ENCODE measurements around the gene RALGAPA2.

GRCh38 chr20:20663841-20664240, 48.6 kb downstream of the RALGAPA2 start:
- TF ChIP-seq, protein P1, sequence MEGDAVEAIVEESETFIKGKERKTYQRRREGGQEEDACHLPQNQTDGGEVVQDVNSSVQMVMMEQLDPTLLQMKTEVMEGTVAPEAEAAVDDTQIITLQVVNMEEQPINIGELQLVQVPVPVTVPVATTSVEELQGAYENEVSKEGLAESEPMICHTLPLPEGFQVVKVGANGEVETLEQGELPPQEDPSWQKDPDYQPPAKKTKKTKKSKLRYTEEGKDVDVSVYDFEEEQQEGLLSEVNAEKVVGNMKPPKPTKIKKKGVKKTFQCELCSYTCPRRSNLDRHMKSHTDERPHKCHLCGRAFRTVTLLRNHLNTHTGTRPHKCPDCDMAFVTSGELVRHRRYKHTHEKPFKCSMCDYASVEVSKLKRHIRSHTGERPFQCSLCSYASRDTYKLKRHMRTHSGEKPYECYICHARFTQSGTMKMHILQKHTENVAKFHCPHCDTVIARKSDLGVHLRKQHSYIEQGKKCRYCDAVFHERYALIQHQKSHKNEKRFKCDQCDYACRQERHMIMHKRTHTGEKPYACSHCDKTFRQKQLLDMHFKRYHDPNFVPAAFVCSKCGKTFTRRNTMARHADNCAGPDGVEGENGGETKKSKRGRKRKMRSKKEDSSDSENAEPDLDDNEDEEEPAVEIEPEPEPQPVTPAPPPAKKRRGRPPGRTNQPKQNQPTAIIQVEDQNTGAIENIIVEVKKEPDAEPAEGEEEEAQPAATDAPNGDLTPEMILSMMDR (conservative IDR thresholded peaks at IDR 0.05; ENCODE audit: low read length): no peak
- TF ChIP-seq EZH2phosphoT487 (IDR thresholded peaks at IDR 0.05; ENCODE audit: borderline replicate concordance): no peak
